HEK293 (cell line): ENCODE data around the gene CD276.

ENCODE experiments used
- BCL11B ChIP-seq: fragments of 450-650 bp; formaldehyde crosslinking; IDR thresholded peaks from 2 replicates; pipeline ENCODE4 v1.5.1; 2016; ENCODE audit warnings: low read depth, missing biosample characterization, missing genetic modification characterization
- FEZF1 ChIP-seq: fragments of 450-650 bp; formaldehyde crosslinking; IDR thresholded peaks from 2 replicates; pipeline ENCODE4 v1.5.1; 2016; ENCODE audit warnings: missing biosample characterization, missing genetic modification characterization
- HOXA7 ChIP-seq: sonication (generic); formaldehyde crosslinking; IDR thresholded peaks from 2 replicates; pipeline ENCODE4 v1.8.1; 2022; ENCODE audit warnings: missing genetic modification reagents, borderline replicate concordance
- PRDM1 ChIP-seq: fragments of 450-650 bp; formaldehyde crosslinking; IDR thresholded peaks from 2 replicates; pipeline ENCODE4; 2016; ENCODE audit warnings: missing biosample characterization, missing genetic modification characterization
- REST ChIP-seq: fragments of 450-650 bp; formaldehyde crosslinking; IDR thresholded peaks from 2 replicates; pipeline ENCODE4 v1.5.1; 2016; ENCODE audit warnings: missing biosample characterization, missing genetic modification characterization
- SALL2 ChIP-seq: fragments of 450-650 bp; formaldehyde crosslinking; IDR thresholded peaks from 2 replicates; pipeline ENCODE4 v1.5.0; 2017; ENCODE audit warnings: missing biosample characterization, mild to moderate bottlenecking, missing genetic modification characterization, borderline replicate concordance
- SETDB1 ChIP-seq: IDR thresholded peaks from one replicate; pipeline ENCODE4 v1.6.1; 2017; ENCODE audit warnings: mild to moderate bottlenecking, low read length, moderate library complexity, mixed read lengths; ENCODE audit not compliant: insufficient read length
- SP2 ChIP-seq: fragments of 450-650 bp; formaldehyde crosslinking; IDR thresholded peaks from 2 replicates; pipeline ENCODE4 v1.5.1; 2016; ENCODE audit warnings: missing biosample characterization, missing genetic modification characterization
- ZBTB7A ChIP-seq: fragments of 450-650 bp; formaldehyde crosslinking; IDR thresholded peaks from 2 replicates; pipeline ENCODE4 v1.5.1; 2016; ENCODE audit warnings: low read depth, missing biosample characterization, missing genetic modification characterization
- ZEB2 ChIP-seq: fragments of 450-650 bp; formaldehyde crosslinking; IDR thresholded peaks from 2 replicates; pipeline ENCODE4 v1.5.1; 2016; ENCODE audit warnings: missing biosample characterization, missing genetic modification characterization
- ZIC2 ChIP-seq: fragments of 450-650 bp; formaldehyde crosslinking; IDR thresholded peaks from 2 replicates; pipeline ENCODE4 v1.5.1; 2016; ENCODE audit warnings: missing biosample characterization, missing genetic modification characterization
- ZNF114 ChIP-seq: fragments of 450-650 bp; formaldehyde crosslinking; IDR thresholded peaks from 2 replicates; pipeline ENCODE4 v1.5.0; 2017; ENCODE audit warnings: missing biosample characterization, missing genetic modification characterization
- ZNF140 ChIP-seq: fragments of 450-650 bp; formaldehyde crosslinking; IDR thresholded peaks from 2 replicates; pipeline ENCODE4 v1.5.1; 2016; ENCODE audit warnings: missing biosample characterization, missing genetic modification characterization
- ZNF19 ChIP-seq: fragments of 450-650 bp; formaldehyde crosslinking; IDR thresholded peaks from 2 replicates; pipeline ENCODE4; 2016; ENCODE audit warnings: missing biosample characterization, missing genetic modification characterization, low read depth
- ZNF23 ChIP-seq: fragments of 450-650 bp; formaldehyde crosslinking; IDR thresholded peaks from 2 replicates; pipeline ENCODE4 v1.5.1; 2016; ENCODE audit warnings: missing biosample characterization, missing genetic modification characterization, borderline replicate concordance
- ZNF26 ChIP-seq: fragments of 450-650 bp; formaldehyde crosslinking; IDR thresholded peaks from 2 replicates; pipeline ENCODE4 v1.5.1; 2016; ENCODE audit warnings: missing biosample characterization, missing genetic modification characterization
- ZNF354C ChIP-seq: fragments of 450-650 bp; formaldehyde crosslinking; IDR thresholded peaks from 2 replicates; pipeline ENCODE4 v1.5.1; 2016; ENCODE audit warnings: missing biosample characterization, missing genetic modification characterization, low read depth, borderline replicate concordance
- ZNF518A ChIP-seq: fragments of 450-650 bp; formaldehyde crosslinking; conservative IDR thresholded peaks from 2 replicates; pipeline ENCODE4 v1.5.1; 2016; ENCODE audit warnings: low read depth, missing biosample characterization, missing genetic modification characterization
- ZNF521 ChIP-seq: fragments of 450-650 bp; formaldehyde crosslinking; IDR thresholded peaks from 2 replicates; pipeline ENCODE4 v1.5.1; 2017; ENCODE audit warnings: missing biosample characterization, mild to moderate bottlenecking, missing genetic modification characterization
- ZNF530 ChIP-seq: fragments of 450-650 bp; formaldehyde crosslinking; IDR thresholded peaks from 2 replicates; pipeline ENCODE4 v1.5.1; 2016; ENCODE audit warnings: low read depth, missing biosample characterization, missing genetic modification characterization
- ZNF621 ChIP-seq: fragments of 450-650 bp; formaldehyde crosslinking; IDR thresholded peaks from 2 replicates; pipeline ENCODE4 v1.5.1; 2017; ENCODE audit warnings: missing biosample characterization, missing genetic modification characterization
- ZNF785 ChIP-seq: fragments of 450-650 bp; formaldehyde crosslinking; IDR thresholded peaks from 2 replicates; pipeline ENCODE4 v1.5.1; 2016; ENCODE audit warnings: missing biosample characterization, missing genetic modification characterization
- ZNF830 ChIP-seq: fragments of 450-650 bp; IDR thresholded peaks from 2 replicates; pipeline ENCODE4 v1.5.0; 2018; ENCODE audit warnings: missing biosample characterization, missing genetic modification characterization, low read depth, mild to moderate bottlenecking, moderate library complexity
- ZSCAN23 ChIP-seq: fragments of 450-650 bp; formaldehyde crosslinking; IDR thresholded peaks from 2 replicates; pipeline ENCODE4 v1.5.1; 2016; ENCODE audit warnings: missing biosample characterization, missing genetic modification characterization
- ZXDB ChIP-seq: fragments of 450-650 bp; formaldehyde crosslinking; IDR thresholded peaks from 2 replicates; pipeline ENCODE4 v1.5.1; 2016; ENCODE audit warnings: missing biosample characterization, missing genetic modification characterization
- TF ChIP-seq, protein P1 (sequence below): fragments of 450-650 bp; formaldehyde crosslinking; IDR thresholded peaks from 2 replicates; pipeline ENCODE4 v1.5.1; 2016; ENCODE audit warnings: missing biosample characterization, missing genetic modification characterization
- TF ChIP-seq, protein P2 (sequence below): fragments of 450-650 bp; formaldehyde crosslinking; IDR thresholded peaks from 2 replicates; pipeline ENCODE4 v1.5.1; 2016; ENCODE audit warnings: missing biosample characterization, missing genetic modification characterization

CD276 gene

GRCh38 chr15:73684581-73685455, 635 bp downstream of the CD276 start (continued):
- TF ChIP-seq, protein P1, sequence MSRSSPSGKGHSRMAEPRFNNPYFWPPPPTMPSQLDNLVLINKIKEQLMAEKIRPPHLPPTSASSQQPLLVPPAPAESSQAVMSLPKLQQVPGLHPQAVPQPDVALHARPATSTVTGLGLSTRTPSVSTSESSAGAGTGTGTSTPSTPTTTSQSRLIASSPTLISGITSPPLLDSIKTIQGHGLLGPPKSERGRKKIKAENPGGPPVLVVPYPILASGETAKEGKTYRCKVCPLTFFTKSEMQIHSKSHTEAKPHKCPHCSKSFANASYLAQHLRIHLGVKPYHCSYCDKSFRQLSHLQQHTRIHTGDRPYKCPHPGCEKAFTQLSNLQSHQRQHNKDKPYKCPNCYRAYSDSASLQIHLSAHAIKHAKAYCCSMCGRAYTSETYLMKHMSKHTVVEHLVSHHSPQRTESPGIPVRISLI (tag by site-specific recombination): no peak
- TF ChIP-seq ZNF830 (tag by site-specific recombination) (no peak), ZXDB (tag by site-specific recombination) (peak; percentile 14; the same call in 1 of the 2 replicates), ZSCAN23 (tag by site-specific recombination) (no peak), ZNF23 (tag by site-specific recombination) (no peak), ZNF19 (tag by site-specific recombination) (no peak), ZBTB7A (tag by site-specific recombination) (no peak), ZNF518A (tag by site-specific recombination) (no peak), ZNF785 (tag by site-specific recombination) (no peak), HOXA7 (CRISPR knock-in tag) (no peak), REST (tag by site-specific recombination) (no peak), ZEB2 (no peak), ZIC2 (peak; percentile 68), SALL2 (0 out of 2 replicates have a peak, but pooled peaks have one; percentile 71), ZNF621 (tag by site-specific recombination) (no peak), ZNF521 (tag by site-specific recombination) (no peak), ZNF140 (no peak), BCL11B (tag by site-specific recombination) (0 out of 2 replicates have a peak, but pooled peaks have one; percentile 86), ZNF354C (no peak), FEZF1 (peak; percentile 75), PRDM1 (tag by site-specific recombination) (no peak), ZNF530 (tag by site-specific recombination) (no peak), SP2 (peak; percentile 34), ZNF114 (tag by site-specific recombination) (no peak), SETDB1 (no peak), ZNF26 (no peak)
- TF ChIP-seq, protein P2, sequence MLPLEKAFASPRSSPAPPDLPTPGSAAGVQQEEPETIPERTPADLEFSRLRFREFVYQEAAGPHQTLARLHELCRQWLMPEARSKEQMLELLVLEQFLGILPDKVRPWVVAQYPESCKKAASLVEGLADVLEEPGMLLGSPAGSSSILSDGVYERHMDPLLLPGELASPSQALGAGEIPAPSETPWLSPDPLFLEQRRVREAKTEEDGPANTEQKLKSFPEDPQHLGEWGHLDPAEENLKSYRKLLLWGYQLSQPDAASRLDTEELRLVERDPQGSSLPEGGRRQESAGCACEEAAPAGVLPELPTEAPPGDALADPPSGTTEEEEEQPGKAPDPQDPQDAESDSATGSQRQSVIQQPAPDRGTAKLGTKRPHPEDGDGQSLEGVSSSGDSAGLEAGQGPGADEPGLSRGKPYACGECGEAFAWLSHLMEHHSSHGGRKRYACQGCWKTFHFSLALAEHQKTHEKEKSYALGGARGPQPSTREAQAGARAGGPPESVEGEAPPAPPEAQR (tag by site-specific recombination): no peak
